ENCODE data around the gene POPDC3. TPM values are rescaled to one million over a fixed set of nuclear protein-coding genes. Genes with fewer than 3 reads are reported as not detected.
"Not testable (repeated sequence)": the region's sequence is repeated elsewhere in the genome, so short reads cannot be mapped to it uniquely, and the experiment has no call there.

The POPDC3 gene
- total RNA-seq, 4 donors from 2014 or later, result 1.5 TPM; not detected in 3

- no peaks in the 10 kb centered on the region for H3K4me1 ChIP-seq
- no peaks in the 10 kb centered on the region for H3K36me3 ChIP-seq
- TF ChIP-seq POLR2AphosphoS5 (IDR thresholded peaks at IDR 0.05), result no peak
- TF ChIP-seq EP300 (IDR thresholded peaks at IDR 0.05), result no peak
- no peak for TF ChIP-seq CTCF (IDR thresholded peaks at IDR 0.05)
- no peak for TF ChIP-seq POLR2A (IDR thresholded peaks at IDR 0.05)
- no peak overlapping the region for H3K27ac ChIP-seq
- ATAC-seq, result no peak
- H3K4me3 ChIP-seq, result no peak overlapping the region
- no peaks in the 10 kb centered on the region for H3K27me3 ChIP-seq
- H3K9me3 ChIP-seq, result no peaks in the 10 kb centered on the region
- 40 to 54% methylated on average over 5 of the region's 5 CpGs for WGBS, 2 donors (ENCODE audit: low coverage in 1 of 2)
Measured at GRCh38 chr6:105220186-105220585, 40.4 kb upstream of the POPDC3 start.

- H3K9me3 ChIP-seq, H3K4me1 ChIP-seq, H3K4me3 ChIP-seq, H3K36me3 ChIP-seq, H3K27ac ChIP-seq, H3K27me3 ChIP-seq, ATAC-seq: not testable (repeated sequence)
- 90% methylated on average over 8 of the region's 9 CpGs; no CpG with 5 or more reads in 1 of the 2 donors for WGBS, 2 donors (ENCODE audit: low coverage in 1 of 2)
Measured at GRCh38 chr6:105219218-105219617, 39.4 kb upstream of the POPDC3 start.

- TF ChIP-seq EP300 (IDR thresholded peaks at IDR 0.05) (no peak), POLR2A (IDR thresholded peaks at IDR 0.05) (no peak), POLR2AphosphoS5 (IDR thresholded peaks at IDR 0.05) (no peak), CTCF (IDR thresholded peaks at IDR 0.05) (no peak)
- H3K4me1 ChIP-seq, result no peaks in the 10 kb centered on the region
- no peaks in the 10 kb centered on the region for H3K9me3 ChIP-seq
- ATAC-seq, result no peak
- H3K27me3 ChIP-seq, result no peaks in the 10 kb centered on the region
- no peak overlapping the region for H3K27ac ChIP-seq
- H3K36me3 ChIP-seq, result no peaks in the 10 kb centered on the region
- 71 to 85% methylated on average over 3 of the region's 3 CpGs for WGBS, 2 donors (ENCODE audit: low coverage in 1 of 2)
- H3K4me3 ChIP-seq, result no peak overlapping the region
Measured at GRCh38 chr6:105215506-105215905, 35.7 kb upstream of the POPDC3 start.

- no peak for ATAC-seq
- H3K4me3 ChIP-seq, result no peak overlapping the region
Measured at GRCh38 chr6:105214668-105215067, 34.9 kb upstream of the POPDC3 start.

GRCh38 chr6:105213272-105213671 is 33.5 kb upstream of the POPDC3 start:
- no peaks in the 10 kb centered on the region for H3K4me1 ChIP-seq
- no peaks in the 10 kb centered on the region for H3K27me3 ChIP-seq
- no peak overlapping the region for H3K4me3 ChIP-seq
- ATAC-seq, result no peak
- TF ChIP-seq POLR2A (IDR thresholded peaks at IDR 0.05) (no peak), EP300 (IDR thresholded peaks at IDR 0.05) (no peak), CTCF (IDR thresholded peaks at IDR 0.05) (no peak), POLR2AphosphoS5 (IDR thresholded peaks at IDR 0.05) (no peak)
- H3K27ac ChIP-seq, result no peak overlapping the region
- no peaks in the 10 kb centered on the region for H3K9me3 ChIP-seq
- no peaks in the 10 kb centered on the region for H3K36me3 ChIP-seq

More at GRCh38 chr6:105214668-105215067, 34.9 kb upstream of the POPDC3 start:
- no peak overlapping the region for H3K27ac ChIP-seq
- H3K4me1 ChIP-seq, result no peaks in the 10 kb centered on the region
- no peaks in the 10 kb centered on the region for H3K9me3 ChIP-seq
- TF ChIP-seq POLR2A (IDR thresholded peaks at IDR 0.05) (no peak), POLR2AphosphoS5 (IDR thresholded peaks at IDR 0.05) (no peak), CTCF (IDR thresholded peaks at IDR 0.05) (no peak), EP300 (IDR thresholded peaks at IDR 0.05) (no peak)
- H3K27me3 ChIP-seq, result no peaks in the 10 kb centered on the region
- H3K36me3 ChIP-seq, result no peaks in the 10 kb centered on the region

- ATAC-seq, result no peak
- no peaks in the 10 kb centered on the region for H3K36me3 ChIP-seq
Measured at GRCh38 chr6:105212587-105212986, 32.8 kb upstream of the POPDC3 start.

More at GRCh38 chr6:105212587-105212986, 32.8 kb upstream of the POPDC3 start:
- no peak overlapping the region for H3K4me3 ChIP-seq
- TF ChIP-seq POLR2AphosphoS5 (IDR thresholded peaks at IDR 0.05), result no peak
- no peak for TF ChIP-seq CTCF (IDR thresholded peaks at IDR 0.05)
- no peak for TF ChIP-seq POLR2A (IDR thresholded peaks at IDR 0.05)
- TF ChIP-seq EP300 (IDR thresholded peaks at IDR 0.05), result no peak
- H3K4me1 ChIP-seq, result no peaks in the 10 kb centered on the region
- no peak overlapping the region for H3K27ac ChIP-seq
- no peaks in the 10 kb centered on the region for H3K27me3 ChIP-seq
- 75 to 100% methylated on average over 1 of the region's 1 CpG for WGBS, 2 donors (ENCODE audit: low coverage in 1 of 2)
- H3K9me3 ChIP-seq, result no peaks in the 10 kb centered on the region
